Effector memory CD8-positive, alpha-beta T cell (primary cell): ENCODE measurements around the gene MSX2.

Experiments
- ATAC-seq: fragments of 150-1000 bp; cut with Tn5 transposase; replicated peaks from 2 replicates; pipeline ENCODE4 v1.10.0; 2021; ENCODE audit warnings: mild to moderate bottlenecking, moderate library complexity
- DNase-seq, 3 experiments: peaks; one replicate each; pipeline ENCODE4 v3.0.0; 2021
- H3K27ac Mint-ChIP-seq, 2 donors: one replicate each; pipeline ENCODE4 v1.8.0; 2022; ENCODE audit warnings: mild to moderate bottlenecking in 2 of 2, mixed read lengths in 2 of 2, moderate library complexity in 2 of 2
- H3K27me3 Mint-ChIP-seq, 2 donors: one replicate each; pipeline ENCODE4 v1.8.0; 2022; ENCODE audit warnings: mixed read lengths in 2 of 2
- H3K36me3 Mint-ChIP-seq: one replicate; pipeline ENCODE4 v1.8.0; 2022; ENCODE audit warnings: mild to moderate bottlenecking, moderate library complexity, mixed read lengths; ENCODE audit not compliant: insufficient read depth
- H3K4me1 Mint-ChIP-seq, 2 donors: one replicate each; pipeline ENCODE4 v1.8.0; 2022; ENCODE audit warnings: low read depth in 2 of 2, mixed read lengths in 2 of 2
- H3K4me3 Mint-ChIP-seq, 2 donors: one replicate each; pipeline ENCODE4 v1.8.0; 2022; ENCODE audit warnings: mild to moderate bottlenecking in 2 of 2, mixed read lengths in 2 of 2, moderate library complexity in 2 of 2
- H3K9me3 Mint-ChIP-seq, 2 donors: one replicate each; pipeline ENCODE4 v1.8.0; 2022; ENCODE audit warnings: mixed read lengths in 2 of 2

The MSX2 gene

DNA sequence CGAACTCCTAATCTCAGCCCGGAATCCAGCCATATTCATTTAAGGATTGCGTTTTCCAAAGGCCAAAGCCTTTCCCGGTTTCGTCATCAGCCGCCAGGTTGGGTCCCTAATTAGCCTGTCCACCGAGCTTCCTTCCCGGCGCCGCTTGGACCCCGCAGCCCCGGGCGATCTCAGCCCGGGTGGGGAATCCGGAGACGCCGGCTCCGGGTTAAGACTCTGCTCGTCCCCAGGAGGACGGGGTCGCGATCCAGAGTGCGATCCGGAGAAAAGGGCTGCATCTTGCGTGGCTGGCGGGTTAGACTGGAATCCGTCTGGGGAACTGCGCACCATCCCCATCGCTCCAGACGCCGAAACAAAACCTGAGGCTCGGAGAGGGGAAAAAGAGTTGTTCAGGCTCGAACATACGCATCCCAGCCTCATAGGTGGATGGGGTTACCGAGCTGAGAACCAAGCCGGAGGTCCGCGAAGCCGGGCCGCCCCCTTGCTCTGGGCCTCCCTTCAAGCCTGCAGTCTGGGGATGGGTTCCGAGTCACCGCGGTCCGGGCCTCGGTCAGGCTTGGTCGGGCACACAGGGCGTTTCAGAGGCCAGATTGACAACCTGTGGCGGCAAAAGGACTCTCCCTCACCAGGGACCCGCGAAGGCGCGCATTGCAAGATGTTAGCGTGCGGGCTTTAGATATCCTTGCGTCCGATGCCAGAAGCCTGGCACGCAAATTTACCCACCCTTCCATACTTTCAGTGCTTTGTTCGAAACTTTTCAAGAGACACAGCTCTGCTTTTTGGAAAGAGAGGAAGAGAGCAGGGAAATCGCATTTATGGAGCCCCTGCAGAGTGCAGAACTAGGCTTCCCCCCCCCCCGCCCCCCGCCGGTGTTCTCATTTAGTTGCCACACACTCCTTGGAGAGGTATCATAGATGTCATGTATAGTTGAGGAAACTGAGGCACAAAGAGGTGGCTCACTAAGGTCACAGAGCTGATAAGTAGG, 7.9 kb downstream of the MSX2 start:
- Mint-ChIP-seq H3K9me3 (peaks cover 3 to 6% of the 10 kb centered on the region in 2 donors), H3K4me3 (no peak overlapping the region), H3K4me1 (peaks cover 0 to 3% of the 10 kb centered on the region in 2 donors), H3K27ac (no peak overlapping the region), H3K36me3 (no peaks in the 10 kb centered on the region), H3K27me3 (peaks cover 84 to 93% of the 10 kb centered on the region in 2 donors)
- DNase-seq = no peak
- ATAC-seq = no peak

DNA sequence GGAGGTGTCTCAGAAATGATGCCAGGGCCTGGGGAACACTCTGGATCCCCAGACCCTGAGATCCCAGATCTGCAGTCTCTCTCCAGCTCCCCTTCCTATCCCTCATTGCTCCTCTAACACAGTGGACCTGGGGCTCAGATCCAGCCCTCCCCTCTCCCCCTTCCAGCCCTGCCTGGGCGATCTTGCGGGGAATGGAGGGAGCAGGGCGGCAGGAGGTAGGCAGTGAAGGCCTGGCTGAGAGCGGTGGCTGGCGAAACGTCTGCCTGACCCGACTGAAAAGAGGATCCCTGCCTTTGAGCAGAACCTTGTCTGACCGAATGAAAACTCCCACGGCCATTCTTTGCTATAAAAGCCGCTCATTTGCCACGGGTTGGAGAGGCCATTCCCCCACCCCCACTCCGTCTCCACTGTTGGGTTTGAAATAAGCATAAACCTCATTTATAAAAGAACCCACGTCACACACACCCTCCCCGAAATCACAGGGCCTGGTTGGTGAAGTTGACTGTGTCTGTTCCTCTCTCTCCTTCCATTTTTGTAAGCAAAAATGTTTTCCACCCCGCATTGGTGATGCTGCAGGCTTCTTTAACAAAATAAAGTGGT, 8.8 kb downstream of the MSX2 start:
- H3K9me3 Mint-ChIP-seq = peaks cover 3 to 6% of the 10 kb centered on the region in 2 donors
- H3K27me3 Mint-ChIP-seq = peaks cover 80 to 89% of the 10 kb centered on the region in 2 donors
- DNase-seq (no peak), ATAC-seq (no peak)
- no peak overlapping the region for H3K4me3 Mint-ChIP-seq
- no peak overlapping the region for H3K27ac Mint-ChIP-seq
- H3K36me3 Mint-ChIP-seq = no peaks in the 10 kb centered on the region
- peaks cover 0 to 3% of the 10 kb centered on the region in 2 donors for H3K4me1 Mint-ChIP-seq

DNA sequence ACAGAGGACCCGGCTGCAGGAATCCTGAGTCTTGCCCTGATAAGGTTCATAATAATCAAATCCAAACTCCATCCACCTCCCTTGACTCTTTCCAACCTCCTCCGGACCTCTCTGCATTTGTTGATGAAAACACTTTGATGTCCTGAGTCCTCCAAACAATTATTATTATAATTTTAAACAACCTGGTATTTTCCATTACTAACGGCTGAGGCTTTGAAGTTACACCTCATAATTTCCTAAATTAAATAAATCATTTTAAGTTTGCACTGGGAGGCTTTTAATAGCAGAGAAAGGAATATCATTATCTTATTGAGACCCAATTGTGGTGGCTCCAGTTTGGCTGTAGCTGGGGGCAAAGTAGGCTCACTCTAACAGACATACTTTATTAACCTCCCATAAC, 9.5 kb downstream of the MSX2 start:
- Mint-ChIP-seq H3K4me3 (no peak overlapping the region), H3K9me3 (peaks cover 3 to 6% of the 10 kb centered on the region in 2 donors), H3K36me3 (no peaks in the 10 kb centered on the region), H3K4me1 (peaks cover 0 to 3% of the 10 kb centered on the region in 2 donors), H3K27ac (no peak overlapping the region), H3K27me3 (peaks cover 74 to 82% of the 10 kb centered on the region in 2 donors)
- no peak for ATAC-seq
- no peak for DNase-seq

DNA sequence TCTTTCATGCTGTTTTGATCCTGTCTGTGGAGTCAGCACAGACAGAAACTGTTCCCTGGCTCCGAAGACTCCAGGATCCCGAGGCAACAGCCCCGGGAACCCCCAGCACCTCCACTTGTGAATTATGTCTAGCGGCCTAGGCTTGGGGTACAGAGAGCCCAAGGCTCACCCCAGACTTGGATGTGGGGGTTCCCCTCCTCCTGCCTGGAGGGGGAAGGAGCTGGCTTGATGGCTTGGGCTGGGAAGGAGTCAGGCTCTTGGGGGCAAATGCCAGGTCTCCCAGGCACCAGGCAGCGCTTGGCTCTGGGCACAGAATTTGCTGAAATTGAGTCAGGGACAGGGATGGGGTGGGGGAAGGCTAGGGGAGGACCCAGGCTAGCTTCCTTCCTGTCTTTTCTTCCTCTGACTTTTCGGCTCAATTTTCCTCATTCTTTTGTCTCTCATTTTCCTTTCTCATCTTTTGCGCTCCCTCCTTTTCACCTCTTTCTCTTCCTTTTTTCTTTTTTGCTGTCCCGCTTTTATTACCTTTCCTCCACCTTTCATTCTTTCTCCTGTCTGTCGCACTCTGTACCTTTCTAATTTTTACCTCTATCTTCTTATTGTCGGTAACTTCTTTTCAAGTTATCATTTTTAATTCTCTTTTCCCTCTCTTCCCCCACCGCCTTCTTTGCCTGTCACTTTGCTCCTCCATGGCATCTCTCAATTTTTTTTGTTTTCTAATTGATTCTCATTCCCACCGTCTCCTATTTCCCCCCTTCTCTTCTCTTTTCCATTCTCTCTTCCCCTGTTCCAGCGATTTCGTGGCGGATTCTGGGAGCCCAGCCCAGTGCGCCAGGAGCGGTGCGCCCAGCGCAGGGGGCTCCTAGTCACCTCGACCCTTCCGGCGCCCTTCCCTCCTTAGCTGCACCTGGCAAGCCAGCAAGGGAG, 10.5 kb downstream of the MSX2 start:
- no peak for ATAC-seq
- Mint-ChIP-seq H3K27me3 (peaks cover 69 to 72% of the 10 kb centered on the region in 2 donors), H3K36me3 (no peaks in the 10 kb centered on the region), H3K27ac (no peak overlapping the region), H3K9me3 (peaks cover 3 to 6% of the 10 kb centered on the region in 2 donors), H3K4me3 (no peak overlapping the region), H3K4me1 (peaks cover 0 to 3% of the 10 kb centered on the region in 2 donors)
- DNase-seq = no peak

DNA sequence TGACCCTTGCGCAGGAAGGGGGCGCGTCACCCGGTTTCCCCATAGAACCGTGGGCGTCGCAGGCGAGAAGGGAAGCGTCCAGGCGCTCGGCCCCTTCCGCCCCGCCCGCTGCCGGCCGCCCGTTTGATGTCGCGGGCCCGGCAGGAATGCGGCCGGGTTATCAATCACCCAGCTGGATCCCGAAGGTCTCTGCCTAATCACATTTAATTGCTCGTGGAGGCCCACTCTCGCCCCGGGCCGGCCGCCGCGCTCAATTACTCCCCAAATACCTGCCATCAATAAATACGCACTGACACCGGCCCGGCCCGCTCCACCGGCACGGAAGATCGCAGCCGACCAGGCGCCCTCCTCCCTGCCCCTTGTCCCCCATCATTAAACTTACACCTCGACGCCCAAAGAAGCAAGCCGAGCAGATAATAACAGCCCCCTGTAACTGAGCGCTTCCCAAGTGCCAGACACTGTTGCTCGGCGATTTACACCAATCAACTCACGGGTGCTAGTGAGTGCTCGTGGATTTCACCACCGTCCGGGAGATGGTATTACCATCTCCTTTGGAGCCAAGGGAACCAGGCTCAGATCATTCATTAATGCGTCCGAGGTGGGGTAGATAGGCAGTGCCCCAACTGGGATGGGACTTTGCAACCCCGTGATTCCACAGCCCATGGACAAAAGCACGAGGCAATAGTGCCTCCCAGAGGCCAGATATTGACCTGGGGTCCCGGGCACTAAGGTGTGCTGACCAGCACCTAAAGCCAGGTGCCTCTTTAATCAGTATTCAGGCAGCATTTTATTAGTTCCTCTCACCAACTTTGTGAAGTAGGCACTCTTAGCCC, 11.3 kb downstream of the MSX2 start:
- H3K36me3 Mint-ChIP-seq = no peaks in the 10 kb centered on the region
- H3K27ac Mint-ChIP-seq = no peak overlapping the region
- ATAC-seq = no peak
- H3K9me3 Mint-ChIP-seq = peaks cover 3 to 6% of the 10 kb centered on the region in 2 donors
- no peak for DNase-seq
- H3K27me3 Mint-ChIP-seq = peaks cover 66 to 68% of the 10 kb centered on the region in 2 donors
- peaks cover 0 to 3% of the 10 kb centered on the region in 2 donors for H3K4me1 Mint-ChIP-seq
- H3K4me3 Mint-ChIP-seq = no peak overlapping the region

DNA sequence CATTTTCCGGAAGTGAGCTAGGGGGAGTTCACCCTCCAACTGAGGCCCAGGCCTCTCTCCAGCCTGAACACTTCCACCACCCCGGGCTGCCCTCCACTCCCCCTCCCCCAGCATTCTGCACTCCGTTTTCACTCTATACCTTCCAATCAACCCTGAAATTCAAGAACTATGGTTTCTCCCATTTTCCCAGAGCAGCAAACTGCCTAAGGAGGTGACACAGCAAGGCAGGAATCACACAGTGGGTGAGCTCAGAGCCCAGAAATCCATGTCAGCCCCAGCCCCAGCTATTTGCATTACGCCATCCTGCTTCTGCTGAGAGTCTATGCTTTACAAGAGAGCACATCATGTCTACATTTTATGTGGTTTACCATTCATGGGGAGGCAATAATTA, 11.9 kb downstream of the MSX2 start:
- Mint-ChIP-seq H3K27me3 (peaks cover 60 to 62% of the 10 kb centered on the region in 2 donors), H3K9me3 (peaks cover 3 to 6% of the 10 kb centered on the region in 2 donors), H3K27ac (no peak overlapping the region), H3K4me3 (no peak overlapping the region), H3K4me1 (peaks cover 0 to 3% of the 10 kb centered on the region in 2 donors), H3K36me3 (no peaks in the 10 kb centered on the region)
- no peak for ATAC-seq
- DNase-seq = no peak

DNA sequence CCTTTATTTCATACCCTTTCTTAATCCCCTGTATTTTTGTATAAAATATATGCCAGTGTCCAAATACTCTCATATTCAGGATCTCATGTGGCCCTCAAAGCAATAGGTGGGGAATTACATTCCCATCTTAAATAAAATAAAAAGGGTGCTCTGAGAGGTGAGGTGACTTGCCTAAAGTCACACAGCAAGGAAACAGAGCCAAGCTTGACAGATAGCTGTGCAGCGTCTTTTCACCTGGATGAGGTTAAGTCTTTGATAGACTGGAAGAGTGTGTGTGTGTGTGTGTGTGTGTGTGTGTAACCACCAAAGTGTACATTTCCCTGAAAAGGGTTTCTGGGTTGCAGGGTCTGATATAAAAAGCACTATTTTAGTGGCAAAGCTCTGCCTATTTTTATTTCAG, 12.4 kb downstream of the MSX2 start:
- Mint-ChIP-seq H3K27me3 (peaks cover 56 to 58% of the 10 kb centered on the region in 2 donors), H3K36me3 (peaks cover 3% of the 10 kb centered on the region), H3K9me3 (peaks cover 3 to 6% of the 10 kb centered on the region in 2 donors), H3K4me1 (peaks cover 0 to 3% of the 10 kb centered on the region in 2 donors), H3K27ac (no peak overlapping the region), H3K4me3 (no peak overlapping the region)
- ATAC-seq (no peak), DNase-seq (no peak)

DNA sequence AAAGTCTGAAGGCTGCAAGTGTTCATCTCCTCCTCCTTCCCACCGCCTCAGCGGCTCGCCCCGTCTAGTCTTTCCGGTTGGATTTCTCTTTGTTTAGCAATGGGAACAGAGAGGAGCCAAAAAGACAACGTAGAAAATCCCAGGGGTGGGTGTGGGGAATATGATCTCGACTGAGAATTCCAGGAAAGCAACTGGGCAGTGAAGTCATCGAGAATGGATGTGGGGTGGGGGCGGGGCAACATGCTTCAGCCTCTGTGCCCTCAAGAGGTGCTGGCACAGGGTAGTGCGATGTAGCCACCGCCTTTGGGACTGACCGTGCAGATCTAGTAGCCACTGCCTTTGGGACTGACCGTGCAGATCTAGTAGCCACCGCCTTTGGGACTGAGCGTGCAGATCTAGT, 12.9 kb downstream of the MSX2 start:
- Mint-ChIP-seq H3K4me1 (peaks cover 0 to 3% of the 10 kb centered on the region in 2 donors), H3K27ac (no peak overlapping the region), H3K9me3 (peaks cover 3 to 6% of the 10 kb centered on the region in 2 donors), H3K36me3 (peaks cover 3% of the 10 kb centered on the region), H3K27me3 (peaks cover 51 to 52% of the 10 kb centered on the region in 2 donors), H3K4me3 (no peak overlapping the region)
- no peak for ATAC-seq
- no peak for DNase-seq

DNA sequence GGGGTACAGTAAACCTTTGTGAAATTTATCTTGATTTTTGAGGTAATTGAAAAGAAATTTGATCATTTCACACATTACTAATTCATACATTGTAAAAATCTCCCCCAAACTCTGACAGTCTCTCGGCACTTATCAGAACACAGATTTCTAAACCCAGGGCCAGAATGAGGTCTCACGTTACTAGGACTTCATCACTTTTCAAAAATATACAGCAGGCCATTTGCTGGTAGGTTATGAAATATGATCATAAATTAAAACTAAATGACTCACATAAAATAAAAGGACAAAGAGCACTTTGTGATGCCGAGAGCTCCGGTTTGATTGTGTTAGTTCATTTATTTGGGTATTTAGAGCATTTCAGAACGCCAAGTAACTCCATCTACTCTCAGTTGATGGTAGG, 17.0 kb downstream of the MSX2 start:
- peaks cover 17 to 20% of the 10 kb centered on the region in 2 donors for H3K27me3 Mint-ChIP-seq
- no peak for DNase-seq
- no peak overlapping the region for H3K27ac Mint-ChIP-seq
- no peak overlapping the region for H3K4me3 Mint-ChIP-seq
- no peak for ATAC-seq
- no peaks in the 10 kb centered on the region for H3K4me1 Mint-ChIP-seq
- peaks cover 3% of the 10 kb centered on the region for H3K36me3 Mint-ChIP-seq
- peaks cover 2 to 6% of the 10 kb centered on the region in 2 donors for H3K9me3 Mint-ChIP-seq

DNA sequence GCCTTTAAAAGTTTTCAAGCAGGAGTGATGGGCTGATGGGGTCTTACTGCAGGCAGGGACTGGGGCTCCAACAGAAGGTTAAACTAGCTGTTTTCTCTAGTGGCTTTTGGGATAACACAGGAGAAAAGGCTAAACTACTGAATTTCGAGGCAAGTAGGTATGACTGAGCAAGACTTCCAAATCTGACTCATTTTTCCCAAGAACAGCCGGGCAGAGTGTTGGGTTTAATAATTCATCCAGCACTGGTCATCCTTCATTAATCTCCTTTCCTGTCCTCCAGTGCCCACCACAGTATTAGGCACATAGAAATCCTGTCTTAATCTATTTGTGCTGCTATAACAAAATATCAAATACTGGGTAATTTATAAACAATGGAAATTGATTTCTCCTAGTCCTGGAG, 20.5 kb downstream of the MSX2 start:
- Mint-ChIP-seq H3K9me3 (peaks cover 2 to 9% of the 10 kb centered on the region in 2 donors), H3K4me1 (no peaks in the 10 kb centered on the region), H3K27ac (no peak overlapping the region), H3K4me3 (no peak overlapping the region), H3K36me3 (peaks cover 3% of the 10 kb centered on the region), H3K27me3 (peaks cover 24 to 27% of the 10 kb centered on the region in 2 donors)
- ATAC-seq (no peak), DNase-seq (no peak)

DNA sequence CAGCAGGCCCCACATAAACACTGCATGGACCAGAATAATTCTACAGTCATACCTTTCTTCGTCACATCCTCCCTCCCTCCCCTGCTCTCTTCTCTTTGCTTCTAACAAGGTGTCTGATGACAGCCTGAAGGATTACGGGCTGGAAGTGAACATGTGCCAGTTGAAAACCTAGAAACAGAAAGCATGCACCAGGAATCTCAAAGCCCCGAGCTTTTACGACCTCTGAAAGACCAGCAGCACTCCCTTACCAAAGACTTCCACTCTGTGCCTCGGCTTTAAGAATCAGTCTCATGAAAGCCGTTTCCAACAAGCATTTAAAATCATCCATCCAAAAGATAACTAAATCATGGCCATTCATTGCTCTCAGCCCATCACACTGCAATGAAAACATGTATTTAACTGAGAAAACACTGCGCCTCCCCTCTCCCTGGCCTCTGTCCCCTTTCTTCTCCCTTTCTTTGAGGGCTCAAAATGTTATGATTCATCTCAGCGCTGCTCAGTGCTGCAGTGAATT, 21.3 kb downstream of the MSX2 start:
- Mint-ChIP-seq H3K9me3 (peaks cover 2 to 9% of the 10 kb centered on the region in 2 donors), H3K27me3 (peaks cover 32 to 35% of the 10 kb centered on the region in 2 donors), H3K36me3 (peaks cover 3% of the 10 kb centered on the region), H3K4me3 (no peak overlapping the region), H3K27ac (no peak overlapping the region), H3K4me1 (no peaks in the 10 kb centered on the region)
- no peak for ATAC-seq
- no peak for DNase-seq

DNA sequence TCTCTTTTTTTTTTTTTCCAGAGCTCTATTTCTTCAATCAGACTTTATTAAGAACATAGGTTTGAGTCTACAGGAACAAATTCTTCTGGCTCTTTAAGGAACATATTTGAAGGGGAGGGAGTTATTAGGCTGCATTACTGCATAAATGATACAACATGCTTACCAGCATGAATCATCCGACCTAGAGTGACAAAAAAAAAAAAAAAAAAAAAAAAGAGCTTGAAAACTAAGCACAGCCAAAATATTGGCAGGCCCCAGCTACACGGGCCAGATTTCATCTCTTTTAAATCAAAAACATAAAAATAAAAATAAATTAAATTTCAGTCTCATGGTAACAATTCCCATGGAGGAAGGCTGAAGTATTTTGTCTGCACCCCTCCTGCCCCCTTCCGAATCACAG, 26.3 kb downstream of the MSX2 start:
- H3K4me3 Mint-ChIP-seq = no peak overlapping the region
- no peak overlapping the region for H3K27ac Mint-ChIP-seq
- ATAC-seq = no peak
- no peaks in the 10 kb centered on the region for H3K4me1 Mint-ChIP-seq
- H3K9me3 Mint-ChIP-seq = peaks cover 2 to 9% of the 10 kb centered on the region in 2 donors
- DNase-seq = no peak
- H3K27me3 Mint-ChIP-seq = peaks cover 38 to 57% of the 10 kb centered on the region in 2 donors
- no peaks in the 10 kb centered on the region for H3K36me3 Mint-ChIP-seq
